Kidney glomerular epithelial cell (primary cell): Measurements from ENCODE around the gene CRYBG2.
"Not testable (repeated sequence)": the region's sequence is repeated elsewhere in the genome, so short reads cannot be mapped to it uniquely, and the experiment has no call there.

Experiments
- DNase-seq: peaks from one replicate; lab custom pipeline; 2025; lab: John Stamatoyannopoulos, UW

The CRYBG2 gene

GRCh38 chr1:26349188-26349876 lies 4.6 kb downstream of the CRYBG2 start:
- DNase-seq = peak; percentile 83

- DNase-seq = no peak
These were observed 7.5 kb downstream of the CRYBG2 start for GRCh38 chr1:26346274-26347033.

- no peak for DNase-seq
These were observed 8.2 kb downstream of the CRYBG2 start for GRCh38 chr1:26345718-26346117.

- no peak for DNase-seq
These were observed 9.6 kb downstream of the CRYBG2 start for GRCh38 chr1:26344147-26344920.

- DNase-seq = no peak
These were observed 13.9 kb downstream of the CRYBG2 start for GRCh38 chr1:26340047-26340481.

GRCh38 chr1:26338670-26339069 lies 15.3 kb downstream of the CRYBG2 start:
- no peak for DNase-seq

- DNase-seq = no peak
These were observed 16.3 kb downstream of the CRYBG2 start for GRCh38 chr1:26337625-26338024.

GRCh38 chr1:26337206-26337535 lies 16.8 kb downstream of the CRYBG2 start:
- DNase-seq = no peak

GRCh38 chr1:26336477-26337205 lies 17.3 kb downstream of the CRYBG2 start:
- peak; percentile 46 for DNase-seq

- no peak for DNase-seq
These were observed 18.0 kb downstream of the CRYBG2 start for GRCh38 chr1:26335774-26336476.

GRCh38 chr1:26333312-26333711 lies 20.6 kb downstream of the CRYBG2 start:
- not testable (repeated sequence) for DNase-seq

- DNase-seq = no peak
These were observed 23.7 kb downstream of the CRYBG2 start for GRCh38 chr1:26330276-26330675.

GRCh38 chr1:26329380-26329779 lies 24.6 kb downstream of the CRYBG2 start:
- DNase-seq = not testable (repeated sequence)

- no peak for DNase-seq
These were observed 25.3 kb downstream of the CRYBG2 start for GRCh38 chr1:26328597-26328996.

GRCh38 chr1:26327956-26328362 lies 26.0 kb downstream of the CRYBG2 start:
- DNase-seq = no peak

GRCh38 chr1:26324550-26324949 lies 29.4 kb downstream of the CRYBG2 start:
- DNase-seq = no peak

- DNase-seq = no peak
These were observed 30.5 kb downstream of the CRYBG2 start for GRCh38 chr1:26323382-26323781.

- DNase-seq = no peak
These were observed 31.9 kb downstream of the CRYBG2 start for GRCh38 chr1:26322042-26322331.

- DNase-seq = peak; percentile 51
These were observed 32.5 kb downstream of the CRYBG2 start for GRCh38 chr1:26321315-26322041.

GRCh38 chr1:26320896-26321295 lies 33.0 kb downstream of the CRYBG2 start:
- no peak for DNase-seq
